GM12872 (cell line): Measurements from ENCODE around the gene MTHFR.

ENCODE experiments used
- TF ChIP-seq, protein P1 (sequence below): IDR thresholded peaks from 3 replicates; pipeline ENCODE4 v1.5.1; 2011; ENCODE audit warnings: low read depth, mild to moderate bottlenecking, low read length, moderate library complexity; ENCODE audit not compliant: insufficient read depth

The MTHFR gene

DNA sequence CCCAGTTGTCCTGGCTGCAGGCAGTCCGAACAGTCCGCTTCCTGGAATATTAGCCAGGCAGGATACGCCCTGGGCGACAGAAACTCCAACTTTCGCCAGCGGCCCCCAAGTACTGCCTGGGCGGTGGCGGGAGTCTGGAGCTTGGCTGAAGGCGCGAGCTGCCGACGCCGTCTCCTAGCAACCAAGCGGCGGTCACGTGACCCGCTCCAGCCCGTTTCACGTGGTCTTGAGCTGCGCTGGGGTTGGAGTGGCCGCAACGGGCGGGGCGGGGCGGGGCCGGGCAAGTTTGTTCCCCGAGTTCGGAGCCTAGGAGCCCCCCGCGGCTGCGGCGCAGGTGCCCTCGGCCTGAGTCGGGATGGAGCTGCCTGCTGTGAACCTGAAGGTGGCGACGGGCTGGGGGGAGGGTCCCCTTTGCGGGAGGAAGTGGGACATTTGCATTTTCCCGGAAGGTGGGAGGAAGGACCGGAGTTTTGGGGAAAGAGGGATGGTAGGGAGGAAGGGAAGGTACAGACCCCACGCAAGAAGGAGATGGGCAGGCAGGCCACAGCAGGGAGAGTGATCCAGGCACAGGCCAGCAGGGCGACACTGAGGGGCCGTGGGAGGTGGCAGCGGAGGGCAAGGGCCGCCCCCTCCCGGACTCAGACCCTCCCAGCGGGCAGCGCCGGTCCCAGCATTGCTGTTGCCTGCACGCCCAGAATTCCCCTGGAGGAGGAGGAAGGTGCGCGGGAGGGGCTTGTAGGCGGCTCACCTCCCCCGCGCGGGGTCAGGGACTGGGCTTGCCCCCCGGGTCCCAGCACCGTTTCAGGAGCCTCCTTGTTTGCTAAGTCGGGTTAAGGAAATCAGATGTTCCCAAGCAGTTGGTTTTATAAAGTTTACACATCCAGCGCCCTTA, 69.7 kb downstream of the MTHFR start, which contains the start of gene AGTRAP:
AGTRAP (plus strand) TSS at position 283 of the 892 bp plus-strand sequence; CDS start at position 356, 73 bp downstream.
- TF ChIP-seq, protein P1, sequence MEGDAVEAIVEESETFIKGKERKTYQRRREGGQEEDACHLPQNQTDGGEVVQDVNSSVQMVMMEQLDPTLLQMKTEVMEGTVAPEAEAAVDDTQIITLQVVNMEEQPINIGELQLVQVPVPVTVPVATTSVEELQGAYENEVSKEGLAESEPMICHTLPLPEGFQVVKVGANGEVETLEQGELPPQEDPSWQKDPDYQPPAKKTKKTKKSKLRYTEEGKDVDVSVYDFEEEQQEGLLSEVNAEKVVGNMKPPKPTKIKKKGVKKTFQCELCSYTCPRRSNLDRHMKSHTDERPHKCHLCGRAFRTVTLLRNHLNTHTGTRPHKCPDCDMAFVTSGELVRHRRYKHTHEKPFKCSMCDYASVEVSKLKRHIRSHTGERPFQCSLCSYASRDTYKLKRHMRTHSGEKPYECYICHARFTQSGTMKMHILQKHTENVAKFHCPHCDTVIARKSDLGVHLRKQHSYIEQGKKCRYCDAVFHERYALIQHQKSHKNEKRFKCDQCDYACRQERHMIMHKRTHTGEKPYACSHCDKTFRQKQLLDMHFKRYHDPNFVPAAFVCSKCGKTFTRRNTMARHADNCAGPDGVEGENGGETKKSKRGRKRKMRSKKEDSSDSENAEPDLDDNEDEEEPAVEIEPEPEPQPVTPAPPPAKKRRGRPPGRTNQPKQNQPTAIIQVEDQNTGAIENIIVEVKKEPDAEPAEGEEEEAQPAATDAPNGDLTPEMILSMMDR, result no peak
